Gastrocnemius medialis (tissue), 4 donors: ENCODE measurements around the gene DNAJB6. TPM values are rescaled to one million over a fixed set of nuclear protein-coding genes. Genes with fewer than 3 reads are reported as not detected.
A peak's percentile ranks its signal among the peaks of the same experiment; 100 is the strongest.

ENCODE experiments used
- ATAC-seq, 2 donors: fragments of 150-250 bp; one replicate each; pipeline ENCODE4 v1.9.1; 2016
- DNase-seq, 2 donors: peaks; one replicate each; pipeline ENCODE4 v3.0.0-alpha.2; 2019
- H3K27ac ChIP-seq, 4 donors: fragments of 200-600 bp; sonication (generic); 1 replicate in 1 of 4; 2 replicates in 3 of 4; pipeline ENCODE4 v1.5.1; 2016 to 2018; ENCODE audit warnings: mild to moderate bottlenecking in 2 of 4, moderate library complexity in 1 of 4
- H3K27me3 ChIP-seq, 3 donors: fragments of 200-600 bp; sonication (generic) in 2 of 3; 1 replicate in 1 of 3; 2 replicates in 2 of 3; pipeline versions ENCODE4 v1.5.1 to v1.6.0; 2016 to 2019; ENCODE audit warnings: mild to moderate bottlenecking in 1 of 3, moderate library complexity in 1 of 3
- H3K36me3 ChIP-seq, 2 donors: fragments of 200-600 bp; sonication (generic) in 1 of 2; one replicate each; pipeline ENCODE4 v1.5.1; 2017 to 2018
- H3K4me1 ChIP-seq, 2 donors: fragments of 200-600 bp; sonication (generic) in 1 of 2; one replicate each; pipeline ENCODE4 v1.5.1; 2016 to 2017; ENCODE audit warnings: mild to moderate bottlenecking in 2 of 2
- H3K4me3 ChIP-seq, 4 donors: fragments of 200-600 bp; sonication (generic) in 3 of 4; 1 replicate in 1 of 4; 2 replicates in 3 of 4; pipeline ENCODE4 v1.5.1; 2016 to 2019; ENCODE audit warnings: mild to moderate bottlenecking in 2 of 4
- H3K9me3 ChIP-seq, 3 donors: fragments of 200-600 bp; sonication (generic) in 2 of 3; 1 replicate in 1 of 3; 2 replicates in 2 of 3; pipeline ENCODE4 v1.5.1; 2016 to 2019
- CTCF ChIP-seq, 5 experiments: fragments of 450-650 bp in 3 of 5; fragments of 200-600 bp in 2 of 5; sonication (generic) in 2 of 5; IDR thresholded peaks in 4 of 5; conservative IDR thresholded peaks in 1 of 5; 1 replicate in 4 of 5; 2 replicates in 1 of 5; pipeline ENCODE4 v1.5.1; 2016 to 2019; ENCODE audit warnings: antibody characterized with exemption in 5 of 5, mild to moderate bottlenecking in 3 of 5, moderate library complexity in 3 of 5
- POLR2A ChIP-seq, 2 donors: fragments of 450-650 bp; IDR thresholded peaks; one replicate each; pipeline ENCODE4 v1.6.1; 2017; ENCODE audit warnings: antibody characterized with exemption in 2 of 2, mild to moderate bottlenecking in 2 of 2, moderate library complexity in 2 of 2
- in situ Hi-C, 4 donors: fragments of 200-750 bp; cut with MboI; loops; one replicate each; pipeline versions ENCODE4 v1.15.0 to v1.8.0; 2017; ENCODE audit warnings: low sequenced_read_pairs in 4 of 4
- intact Hi-C: fragments of 100-400 bp; cut with DNase I; formaldehyde crosslinking; loops from one replicate; pipeline ENCODE4 v1.15.1; 2023; ENCODE audit warnings: low total_unique reads
- total RNA-seq, 4 donors: library from RNA; depleted of rRNA; stranded (reverse); fragments of >200 nt; gene quantifications; one replicate each; pipeline versions ENCODE4 v1.1.0 to v1.2.3, GENCODE V29; 2016

DNAJB6 gene
- total RNA-seq, 4 donors from 2014 or later, result 130 to 269 (median 188) TPM

- H3K4me3 ChIP-seq, result peak overlapping the region; percentile 4 to 47 (median 23)
- in situ Hi-C loops (loop anchor here in 1 of 4 donors (10.0 kb wide), 1 partner anchor 53 kb away; no protein-coding TSS in a partner anchor), intact Hi-C loops (loop anchor here (1.0 to 2.0 kb wide), 2 partner anchors 7 to 39 kb away; no protein-coding TSS in a partner anchor)
- peak overlapping the region; percentile 80 to 94 (median 88) for H3K27ac ChIP-seq
- ATAC-seq (peak; percentile 77 to 82), DNase-seq (peak; percentile 74 to 90)
- H3K9me3 ChIP-seq, result no peaks in the 10 kb centered on the region
- TF ChIP-seq CTCF (IDR thresholded peaks at IDR 0.05 in 4 of 5, conservative IDR thresholded peaks at IDR 0.05 in 1 of 5) (peak in 4 of 5 experiments; percentile 22 to 45 (median 30)), POLR2A (IDR thresholded peaks at IDR 0.05) (peak; percentile 37 to 49)
- no peaks in the 10 kb centered on the region for H3K27me3 ChIP-seq
- H3K36me3 ChIP-seq, result peaks cover 0 to 7% of the 10 kb centered on the region in 2 donors
- peaks cover 35 to 72% of the 10 kb centered on the region in 2 donors for H3K4me1 ChIP-seq
Measured at GRCh38 chr7:157397731-157398691, 61.2 kb downstream of the DNAJB6 start.

GRCh38 chr7:157399086-157399687 lies 62.4 kb downstream of the DNAJB6 start:
- in situ Hi-C loops (loop anchor here in 1 of 4 donors (10.0 kb wide), 1 partner anchor 54 kb away; no protein-coding TSS in a partner anchor), intact Hi-C loops (no loop called here)
- ATAC-seq (peak; percentile 14 to 39), DNase-seq (peak in 1 of 2 donors; percentile 69)
- no peak for TF ChIP-seq POLR2A (IDR thresholded peaks at IDR 0.05)
- no peak for TF ChIP-seq CTCF (IDR thresholded peaks at IDR 0.05 in 4 of 5, conservative IDR thresholded peaks at IDR 0.05 in 1 of 5)
- H3K4me3 ChIP-seq, result peak overlapping the region in 2 of 4 donors; percentile 4 to 47
- peaks cover 34 to 68% of the 10 kb centered on the region in 2 donors for H3K4me1 ChIP-seq
- peak overlapping the region; percentile 80 to 94 (median 88) for H3K27ac ChIP-seq
- H3K36me3 ChIP-seq, result peaks cover 0 to 7% of the 10 kb centered on the region in 2 donors
- H3K9me3 ChIP-seq, result no peaks in the 10 kb centered on the region
- no peaks in the 10 kb centered on the region for H3K27me3 ChIP-seq

GRCh38 chr7:157400171-157400860 lies 63.5 kb downstream of the DNAJB6 start:
- ATAC-seq (no peak), DNase-seq (no peak)
- in situ Hi-C loops (loop anchor here in 1 of 4 donors (25.0 kb wide), 1 partner anchor 138 kb away; no protein-coding TSS in a partner anchor), intact Hi-C loops (loop anchor here (10.0 kb wide), 2 partner anchors 126 to 266 kb away; partner anchors contain the start of gene UBE3C)
- Histone ChIP-seq H3K4me1 (peaks cover 39 to 64% of the 10 kb centered on the region in 2 donors), H3K4me3 (no peak overlapping the region), H3K36me3 (peaks cover 0 to 7% of the 10 kb centered on the region in 2 donors), H3K9me3 (no peaks in the 10 kb centered on the region), H3K27me3 (no peaks in the 10 kb centered on the region), H3K27ac (peak overlapping the region; percentile 80 to 94 (median 88))
- no peak for TF ChIP-seq POLR2A (IDR thresholded peaks at IDR 0.05)
- no peak for TF ChIP-seq CTCF (IDR thresholded peaks at IDR 0.05 in 4 of 5, conservative IDR thresholded peaks at IDR 0.05 in 1 of 5)
